ENCODE results near the gene PZP.
"Not testable (repeated sequence)": the region's sequence is repeated elsewhere in the genome, so short reads cannot be mapped to it uniquely, and the experiment has no call there.

Gene PZP

DNA sequence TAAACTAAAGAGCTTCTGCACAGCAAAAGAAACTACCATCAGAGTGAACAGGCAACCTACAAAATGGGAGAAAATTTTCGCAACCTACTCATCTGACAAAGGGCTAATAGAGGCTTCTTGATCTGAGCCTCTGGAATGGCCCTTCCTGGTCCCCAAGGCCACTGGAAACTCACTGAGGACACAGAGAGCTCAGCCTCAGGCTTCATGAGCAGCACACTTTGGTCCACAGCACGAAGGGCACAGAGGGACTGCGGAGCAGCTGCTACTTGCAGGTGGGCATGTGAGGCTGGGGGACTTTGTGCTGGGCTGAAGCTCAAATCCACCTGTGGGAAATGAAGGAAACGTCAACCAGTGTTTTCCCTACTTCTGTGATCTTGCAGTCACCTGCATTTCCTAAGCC is 27.4 kb downstream of the PZP start:
- DNase-seq (ENCODE audit: low read depth in 1 of 2, low spot score in 1 of 2): no peak
- TF ChIP-seq POLR2AphosphoS5 (IDR thresholded peaks at IDR 0.05; ENCODE audit: low read depth) (no peak), GABPA (IDR thresholded peaks at IDR 0.05; ENCODE audit: low read depth) (no peak), SPI1 (IDR thresholded peaks at IDR 0.05; ENCODE audit: borderline replicate concordance, low read depth) (no peak)
- TF ChIP-seq, protein P1, sequence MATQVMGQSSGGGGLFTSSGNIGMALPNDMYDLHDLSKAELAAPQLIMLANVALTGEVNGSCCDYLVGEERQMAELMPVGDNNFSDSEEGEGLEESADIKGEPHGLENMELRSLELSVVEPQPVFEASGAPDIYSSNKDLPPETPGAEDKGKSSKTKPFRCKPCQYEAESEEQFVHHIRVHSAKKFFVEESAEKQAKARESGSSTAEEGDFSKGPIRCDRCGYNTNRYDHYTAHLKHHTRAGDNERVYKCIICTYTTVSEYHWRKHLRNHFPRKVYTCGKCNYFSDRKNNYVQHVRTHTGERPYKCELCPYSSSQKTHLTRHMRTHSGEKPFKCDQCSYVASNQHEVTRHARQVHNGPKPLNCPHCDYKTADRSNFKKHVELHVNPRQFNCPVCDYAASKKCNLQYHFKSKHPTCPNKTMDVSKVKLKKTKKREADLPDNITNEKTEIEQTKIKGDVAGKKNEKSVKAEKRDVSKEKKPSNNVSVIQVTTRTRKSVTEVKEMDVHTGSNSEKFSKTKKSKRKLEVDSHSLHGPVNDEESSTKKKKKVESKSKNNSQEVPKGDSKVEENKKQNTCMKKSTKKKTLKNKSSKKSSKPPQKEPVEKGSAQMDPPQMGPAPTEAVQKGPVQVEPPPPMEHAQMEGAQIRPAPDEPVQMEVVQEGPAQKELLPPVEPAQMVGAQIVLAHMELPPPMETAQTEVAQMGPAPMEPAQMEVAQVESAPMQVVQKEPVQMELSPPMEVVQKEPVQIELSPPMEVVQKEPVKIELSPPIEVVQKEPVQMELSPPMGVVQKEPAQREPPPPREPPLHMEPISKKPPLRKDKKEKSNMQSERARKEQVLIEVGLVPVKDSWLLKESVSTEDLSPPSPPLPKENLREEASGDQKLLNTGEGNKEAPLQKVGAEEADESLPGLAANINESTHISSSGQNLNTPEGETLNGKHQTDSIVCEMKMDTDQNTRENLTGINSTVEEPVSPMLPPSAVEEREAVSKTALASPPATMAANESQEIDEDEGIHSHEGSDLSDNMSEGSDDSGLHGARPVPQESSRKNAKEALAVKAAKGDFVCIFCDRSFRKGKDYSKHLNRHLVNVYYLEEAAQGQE (IDR thresholded peaks at IDR 0.05; ENCODE audit: insufficient replicate concordance, low read depth): no peak
- TF ChIP-seq, protein P2, sequence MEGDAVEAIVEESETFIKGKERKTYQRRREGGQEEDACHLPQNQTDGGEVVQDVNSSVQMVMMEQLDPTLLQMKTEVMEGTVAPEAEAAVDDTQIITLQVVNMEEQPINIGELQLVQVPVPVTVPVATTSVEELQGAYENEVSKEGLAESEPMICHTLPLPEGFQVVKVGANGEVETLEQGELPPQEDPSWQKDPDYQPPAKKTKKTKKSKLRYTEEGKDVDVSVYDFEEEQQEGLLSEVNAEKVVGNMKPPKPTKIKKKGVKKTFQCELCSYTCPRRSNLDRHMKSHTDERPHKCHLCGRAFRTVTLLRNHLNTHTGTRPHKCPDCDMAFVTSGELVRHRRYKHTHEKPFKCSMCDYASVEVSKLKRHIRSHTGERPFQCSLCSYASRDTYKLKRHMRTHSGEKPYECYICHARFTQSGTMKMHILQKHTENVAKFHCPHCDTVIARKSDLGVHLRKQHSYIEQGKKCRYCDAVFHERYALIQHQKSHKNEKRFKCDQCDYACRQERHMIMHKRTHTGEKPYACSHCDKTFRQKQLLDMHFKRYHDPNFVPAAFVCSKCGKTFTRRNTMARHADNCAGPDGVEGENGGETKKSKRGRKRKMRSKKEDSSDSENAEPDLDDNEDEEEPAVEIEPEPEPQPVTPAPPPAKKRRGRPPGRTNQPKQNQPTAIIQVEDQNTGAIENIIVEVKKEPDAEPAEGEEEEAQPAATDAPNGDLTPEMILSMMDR (IDR thresholded peaks at IDR 0.05; ENCODE audit: insufficient read depth, low read length): no peak
- Histone ChIP-seq H3K27ac (replicated peaks) (no peak overlapping the region), H3K27me3 (ENCODE audit: insufficient read depth, poor library complexity, severe bottlenecking) (peaks cover 4% of the 10 kb centered on the region), H3K4me3 (replicated peaks; ENCODE audit: insufficient read depth, low read length) (no peak overlapping the region)

DNA sequence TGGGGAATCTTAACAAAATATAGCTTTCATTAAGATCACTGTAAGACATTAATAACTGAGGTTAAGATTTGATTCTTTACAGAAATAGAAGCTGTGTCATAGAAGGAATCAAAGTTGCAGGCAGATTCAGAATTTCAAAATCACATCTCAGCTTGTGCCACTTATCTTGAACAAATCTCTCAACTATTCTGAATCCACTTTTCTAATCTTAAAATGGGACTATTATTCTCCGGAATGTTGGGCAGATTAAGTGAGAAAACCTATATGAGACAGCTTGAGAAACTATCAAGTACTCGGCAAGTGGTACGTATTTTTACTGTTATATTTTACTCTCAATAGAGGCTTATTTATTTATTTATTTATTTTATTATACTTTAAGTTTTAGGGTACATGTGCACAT is 28.4 kb downstream of the PZP start:
- TF ChIP-seq GABPA (IDR thresholded peaks at IDR 0.05; ENCODE audit: low read depth): no peak
- TF ChIP-seq, protein P1 (IDR thresholded peaks at IDR 0.05; ENCODE audit: insufficient replicate concordance, low read depth): no peak

DNA sequence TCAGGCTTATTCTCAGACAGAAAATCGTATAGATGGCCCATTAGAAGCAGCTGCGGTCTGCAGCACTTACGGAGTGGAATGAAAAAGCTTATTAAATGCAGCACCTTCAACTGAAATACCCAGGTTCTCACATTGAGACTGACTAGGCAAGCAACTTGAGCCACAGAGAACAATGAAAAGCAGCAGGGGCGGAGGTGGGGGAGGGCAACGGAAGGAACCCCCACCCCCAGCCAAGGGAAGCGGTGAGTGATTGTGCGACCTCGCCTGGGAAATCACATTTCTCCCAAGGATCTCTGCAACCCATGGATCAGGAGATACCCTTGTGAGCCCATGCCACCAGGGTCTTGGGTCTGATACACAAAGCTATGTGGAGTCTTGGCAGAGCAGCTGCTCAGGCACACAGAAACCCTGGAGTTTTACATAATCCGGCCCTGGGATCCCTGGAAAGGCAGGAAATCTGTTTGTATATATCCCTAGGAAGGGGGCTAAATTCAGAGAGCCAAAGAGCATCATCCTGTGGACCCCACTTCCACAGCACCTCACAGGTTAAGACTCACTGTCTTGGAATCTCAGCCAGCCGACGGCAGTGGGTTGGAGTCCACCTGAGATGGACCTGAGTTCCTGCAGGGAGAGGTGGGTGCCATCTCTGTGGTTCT is 38.1 kb downstream of the PZP start:
- no peak for DNase-seq (ENCODE audit: low read depth in 1 of 2, low spot score in 1 of 2)
- Histone ChIP-seq H3K27me3 (ENCODE audit: insufficient read depth, poor library complexity, severe bottlenecking) (peaks cover 8% of the 10 kb centered on the region), H3K4me3 (replicated peaks; ENCODE audit: insufficient read depth, low read length) (no peak overlapping the region), H3K27ac (replicated peaks) (no peak overlapping the region)
- TF ChIP-seq SPI1 (IDR thresholded peaks at IDR 0.05; ENCODE audit: borderline replicate concordance, low read depth): no peak
- no peak for TF ChIP-seq GABPA (IDR thresholded peaks at IDR 0.05; ENCODE audit: low read depth)
- no peak for TF ChIP-seq POLR2AphosphoS5 (IDR thresholded peaks at IDR 0.05; ENCODE audit: low read depth)
- TF ChIP-seq, protein P2 (IDR thresholded peaks at IDR 0.05; ENCODE audit: insufficient read depth, low read length): no peak
- TF ChIP-seq, protein P1 (IDR thresholded peaks at IDR 0.05; ENCODE audit: insufficient replicate concordance, low read depth): no peak

More for the DNA sequence above, 28.4 kb downstream of the PZP start:
- H3K27ac ChIP-seq (replicated peaks): no peak overlapping the region
- no peak overlapping the region for H3K4me3 ChIP-seq (replicated peaks; ENCODE audit: insufficient read depth, low read length)
- DNase-seq (ENCODE audit: low read depth in 1 of 2, low spot score in 1 of 2): no peak
- H3K27me3 ChIP-seq (ENCODE audit: insufficient read depth, poor library complexity, severe bottlenecking): peaks cover 4% of the 10 kb centered on the region

DNA sequence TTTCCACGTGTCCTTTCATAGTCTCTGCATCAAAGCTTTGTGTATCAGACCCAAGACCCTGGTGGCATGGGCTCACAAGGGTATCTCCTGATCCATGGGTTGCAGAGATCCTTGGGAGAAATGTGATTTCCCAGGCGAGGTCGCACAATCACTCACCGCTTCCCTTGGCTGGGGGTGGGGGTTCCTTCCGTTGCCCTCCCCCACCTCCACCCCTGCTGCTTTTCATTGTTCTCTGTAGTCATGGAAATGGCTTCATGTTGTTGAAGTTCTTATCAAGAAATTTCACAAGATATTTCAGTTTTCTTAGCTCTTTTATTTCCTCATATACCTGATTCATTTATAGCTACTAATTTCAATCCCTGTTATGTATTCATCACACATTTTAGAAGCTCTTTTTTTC is 40.9 kb downstream of the PZP start:
- not testable (repeated sequence) for H3K27me3 ChIP-seq (ENCODE audit: insufficient read depth, poor library complexity, severe bottlenecking); H3K27ac ChIP-seq (replicated peaks); DNase-seq (ENCODE audit: low read depth in 1 of 2, low spot score in 1 of 2); H3K4me3 ChIP-seq (replicated peaks; ENCODE audit: insufficient read depth, low read length)
